ENCODE data around the gene ZNF117.
A peak's percentile ranks its signal among the peaks of the same experiment; 100 is the strongest.
"Not testable (repeated sequence)": the region's sequence is repeated elsewhere in the genome, so short reads cannot be mapped to it uniquely, and the experiment has no call there.

Gene ZNF117

GRCh38 chr7:64990936-64991335, at the start of gene ZNF117:
Gene ZNF117 (minus strand): TSS chr7:64991036.
- DNase-seq: no peak

GRCh38 chr7:65038767-65039166, 47.9 kb upstream of the ZNF117 start:
- peak; percentile 72 for DNase-seq

GRCh38 chr7:65037740-65038688, 47.2 kb upstream of the ZNF117 start:
- DNase-seq: peak; percentile 96

- DNase-seq: not testable (repeated sequence)
Measured at GRCh38 chr7:65036526-65036925, 45.7 kb upstream of the ZNF117 start.

- DNase-seq: not testable (repeated sequence)
Measured at GRCh38 chr7:65035469-65035868, 44.6 kb upstream of the ZNF117 start.

GRCh38 chr7:65034120-65034782, 43.4 kb upstream of the ZNF117 start:
- not testable (repeated sequence) for DNase-seq

GRCh38 chr7:65033391-65033790, 42.6 kb upstream of the ZNF117 start:
- not testable (repeated sequence) for DNase-seq

- not testable (repeated sequence) for DNase-seq
Measured at GRCh38 chr7:65025023-65025422, 34.2 kb upstream of the ZNF117 start.

GRCh38 chr7:65020978-65021377, 30.1 kb upstream of the ZNF117 start:
- not testable (repeated sequence) for DNase-seq

- not testable (repeated sequence) for DNase-seq
Measured at GRCh38 chr7:65009881-65010280, 19.0 kb upstream of the ZNF117 start.

GRCh38 chr7:65009394-65009793, 18.6 kb upstream of the ZNF117 start:
- DNase-seq: not testable (repeated sequence)

- not testable (repeated sequence) for DNase-seq
Measured at GRCh38 chr7:65007036-65007435, 16.2 kb upstream of the ZNF117 start.

- peak; percentile 92 for DNase-seq
Measured at GRCh38 chr7:65006094-65006992, 15.5 kb upstream of the ZNF117 start, which contains the start of gene ERV3-1. Gene ERV3-1 (minus strand): TSS chr7:65006687. CDS start chr7:64993026, 13,661 bp downstream.

- DNase-seq: no peak
Measured at GRCh38 chr7:65004575-65004974, 13.7 kb upstream of the ZNF117 start.

- DNase-seq: no peak
Measured at GRCh38 chr7:65002972-65003585, 12.2 kb upstream of the ZNF117 start.

GRCh38 chr7:65001291-65001814, 10.5 kb upstream of the ZNF117 start:
- no peak for DNase-seq

- DNase-seq: no peak
Measured at GRCh38 chr7:64999165-65000004, 8.5 kb upstream of the ZNF117 start.

- DNase-seq: no peak
Measured at GRCh38 chr7:64998865-64999164, 8.0 kb upstream of the ZNF117 start.

GRCh38 chr7:64997927-64998391, 7.1 kb upstream of the ZNF117 start:
- DNase-seq: no peak

GRCh38 chr7:64997164-64997908, 6.5 kb upstream of the ZNF117 start:
- no peak for DNase-seq

All from activated CD8-positive, alpha-beta memory T cell treated with anti-CD3 and anti-CD28 coated beads for 24 hours (primary cell).